Measurements from ENCODE around the gene BAHCC1. TPM values are rescaled to one million over a fixed set of nuclear protein-coding genes. Genes with fewer than 3 reads are reported as not detected.

BAHCC1 gene
- total and polyA plus RNA-seq, 2 donors (not counting 1 experiment from before 2014, with no cell fraction given) = 1.8 to 7.3 TPM

DNA sequence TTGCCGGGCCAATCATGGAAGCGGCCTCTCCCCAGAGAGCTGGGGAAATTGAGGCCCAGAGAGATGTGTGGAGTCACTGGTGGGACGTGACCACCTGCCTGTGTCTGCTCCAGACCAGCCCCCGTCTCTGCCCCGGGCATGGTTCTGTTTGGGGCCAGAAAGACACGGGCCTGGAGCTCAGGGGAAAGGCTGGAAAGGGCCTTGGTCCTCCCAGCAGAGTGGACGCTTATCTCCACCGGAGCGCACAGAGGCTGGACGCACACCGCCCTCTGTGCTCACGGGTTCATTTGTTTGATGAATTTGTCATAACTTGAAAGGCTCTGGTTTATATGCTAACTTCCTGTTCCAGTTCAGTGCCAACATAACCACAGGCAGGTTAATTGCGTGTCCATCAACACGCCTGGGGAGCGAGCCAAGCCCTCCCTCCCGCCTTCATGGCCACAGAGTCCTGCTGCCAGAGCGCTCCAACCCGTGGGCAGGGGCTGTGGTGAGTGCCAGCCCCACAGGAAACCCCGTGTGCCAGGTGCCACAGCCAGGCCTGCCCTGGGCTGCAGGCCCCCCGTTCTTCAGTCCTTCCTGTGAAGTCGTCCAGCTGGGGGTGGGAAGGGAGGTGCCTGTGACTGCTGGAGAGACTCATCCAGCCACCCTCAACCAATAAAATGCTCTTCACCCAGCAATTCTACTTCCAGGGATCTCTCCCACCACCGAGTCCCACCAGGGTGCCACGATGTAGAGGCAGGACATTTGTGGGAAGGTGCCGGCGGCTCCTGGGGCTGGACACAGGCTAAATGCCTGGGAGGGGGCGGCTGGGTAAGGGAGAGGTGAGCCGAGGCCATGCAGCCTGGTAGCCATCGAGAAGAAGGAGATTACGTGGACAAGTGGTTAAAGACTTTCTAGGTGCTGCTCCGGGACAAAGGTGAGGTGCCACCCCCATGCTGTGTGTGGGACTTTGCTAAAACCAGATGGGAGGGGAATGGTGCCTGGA lies 29.4 kb upstream of the BAHCC1 start:
- Histone ChIP-seq H3K4me2 (ENCODE audit: extremely low read depth, insufficient read depth, low read length) (peak overlapping the region; percentile 49), H3K36me3 (ENCODE audit: control insufficient read depth, insufficient read depth, low read length) (no peaks in the 10 kb centered on the region), H3K27me3 (ENCODE audit: control insufficient read depth, insufficient read depth, low read length) (peaks cover 5% of the 10 kb centered on the region), H3K79me2 (ENCODE audit: control insufficient read depth, insufficient read depth, low read length) (no peaks in the 10 kb centered on the region), H3K9me3 (ENCODE audit: control insufficient read depth, insufficient read depth, low read depth, low read length) (no peaks in the 10 kb centered on the region), H4K20me1 (ENCODE audit: control insufficient read depth, extremely low read depth, insufficient read depth, low read length) (no peaks in the 10 kb centered on the region), H3K9ac (ENCODE audit: insufficient read depth, low read length) (no peak overlapping the region), H3K4me3 (replicated peaks in 1 of 4; ENCODE audit: control extremely low read depth in 1 of 4, insufficient read depth in 1 of 4, low read depth in 3 of 4, low read length in 4 of 4) (no peak overlapping the region), H3K27ac (ENCODE audit: insufficient read depth, low read length) (no peak overlapping the region), H3K4me1 (ENCODE audit: control insufficient read depth, extremely low read depth, insufficient read depth, low read length) (peaks cover 3% of the 10 kb centered on the region), H2AFZ (ENCODE audit: low read length) (no peak overlapping the region)
- DNase-seq (ENCODE audit: low read depth in 2 of 2) = peak; percentile 73 to 94
- TF ChIP-seq, protein P1, sequence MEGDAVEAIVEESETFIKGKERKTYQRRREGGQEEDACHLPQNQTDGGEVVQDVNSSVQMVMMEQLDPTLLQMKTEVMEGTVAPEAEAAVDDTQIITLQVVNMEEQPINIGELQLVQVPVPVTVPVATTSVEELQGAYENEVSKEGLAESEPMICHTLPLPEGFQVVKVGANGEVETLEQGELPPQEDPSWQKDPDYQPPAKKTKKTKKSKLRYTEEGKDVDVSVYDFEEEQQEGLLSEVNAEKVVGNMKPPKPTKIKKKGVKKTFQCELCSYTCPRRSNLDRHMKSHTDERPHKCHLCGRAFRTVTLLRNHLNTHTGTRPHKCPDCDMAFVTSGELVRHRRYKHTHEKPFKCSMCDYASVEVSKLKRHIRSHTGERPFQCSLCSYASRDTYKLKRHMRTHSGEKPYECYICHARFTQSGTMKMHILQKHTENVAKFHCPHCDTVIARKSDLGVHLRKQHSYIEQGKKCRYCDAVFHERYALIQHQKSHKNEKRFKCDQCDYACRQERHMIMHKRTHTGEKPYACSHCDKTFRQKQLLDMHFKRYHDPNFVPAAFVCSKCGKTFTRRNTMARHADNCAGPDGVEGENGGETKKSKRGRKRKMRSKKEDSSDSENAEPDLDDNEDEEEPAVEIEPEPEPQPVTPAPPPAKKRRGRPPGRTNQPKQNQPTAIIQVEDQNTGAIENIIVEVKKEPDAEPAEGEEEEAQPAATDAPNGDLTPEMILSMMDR (conservative IDR thresholded peaks at IDR 0.05 in 1 of 2, IDR thresholded peaks at IDR 0.05 in 1 of 2; ENCODE audit: low read depth in 1 of 2, low read length in 2 of 2) = no peak
- TF ChIP-seq EZH2 (IDR thresholded peaks at IDR 0.05; ENCODE audit: low read length, missing control alignments) = no peak

GRCh38 chr17:81366648-81367047 lies 28.6 kb upstream of the BAHCC1 start:
- Histone ChIP-seq H2AFZ (ENCODE audit: low read length) (no peak overlapping the region), H3K4me3 (replicated peaks in 1 of 4; ENCODE audit: control extremely low read depth in 1 of 4, insufficient read depth in 1 of 4, low read depth in 3 of 4, low read length in 4 of 4) (no peak overlapping the region), H3K79me2 (ENCODE audit: control insufficient read depth, insufficient read depth, low read length) (no peaks in the 10 kb centered on the region), H3K4me1 (ENCODE audit: control insufficient read depth, extremely low read depth, insufficient read depth, low read length) (peaks cover 3% of the 10 kb centered on the region), H3K27ac (ENCODE audit: insufficient read depth, low read length) (no peak overlapping the region), H3K4me2 (ENCODE audit: extremely low read depth, insufficient read depth, low read length) (no peak overlapping the region), H3K27me3 (ENCODE audit: control insufficient read depth, insufficient read depth, low read length) (peaks cover 5% of the 10 kb centered on the region), H3K9ac (ENCODE audit: insufficient read depth, low read length) (no peak overlapping the region), H4K20me1 (ENCODE audit: control insufficient read depth, extremely low read depth, insufficient read depth, low read length) (no peaks in the 10 kb centered on the region), H3K36me3 (ENCODE audit: control insufficient read depth, insufficient read depth, low read length) (no peaks in the 10 kb centered on the region), H3K9me3 (ENCODE audit: control insufficient read depth, insufficient read depth, low read depth, low read length) (no peaks in the 10 kb centered on the region)
- TF ChIP-seq EZH2 (IDR thresholded peaks at IDR 0.05; ENCODE audit: low read length, missing control alignments) = no peak
- TF ChIP-seq, protein P1 (conservative IDR thresholded peaks at IDR 0.05 in 1 of 2, IDR thresholded peaks at IDR 0.05 in 1 of 2; ENCODE audit: low read depth in 1 of 2, low read length in 2 of 2) = no peak
- DNase-seq (ENCODE audit: low read depth in 2 of 2) = no peak

DNA sequence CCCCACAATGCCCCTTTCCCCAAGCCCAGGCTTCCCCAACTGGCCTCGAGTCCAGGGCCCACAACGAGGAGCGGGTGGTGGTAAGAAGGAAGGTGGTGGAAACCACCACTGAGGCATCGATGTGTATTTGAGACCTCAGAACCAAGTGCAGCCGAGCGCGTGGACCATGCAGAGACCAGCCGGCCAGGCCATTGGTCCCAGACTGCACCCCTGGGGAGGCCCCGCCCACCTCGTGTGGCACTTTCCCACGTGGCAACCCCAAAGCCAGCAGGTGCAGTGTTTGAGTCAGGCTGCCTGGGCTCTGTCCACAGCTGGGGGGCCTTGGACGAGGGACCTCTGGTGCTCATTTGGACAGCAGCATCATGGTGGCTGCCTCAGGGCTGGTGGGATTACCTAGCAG lies 28.1 kb upstream of the BAHCC1 start:
- DNase-seq (ENCODE audit: low read depth in 2 of 2) = no peak
- Histone ChIP-seq H3K79me2 (ENCODE audit: control insufficient read depth, insufficient read depth, low read length) (no peaks in the 10 kb centered on the region), H3K9me3 (ENCODE audit: control insufficient read depth, insufficient read depth, low read depth, low read length) (no peaks in the 10 kb centered on the region), H4K20me1 (ENCODE audit: control insufficient read depth, extremely low read depth, insufficient read depth, low read length) (no peaks in the 10 kb centered on the region), H3K27ac (ENCODE audit: insufficient read depth, low read length) (no peak overlapping the region), H3K9ac (ENCODE audit: insufficient read depth, low read length) (no peak overlapping the region), H3K27me3 (ENCODE audit: control insufficient read depth, insufficient read depth, low read length) (peaks cover 5% of the 10 kb centered on the region), H3K36me3 (ENCODE audit: control insufficient read depth, insufficient read depth, low read length) (no peaks in the 10 kb centered on the region), H3K4me1 (ENCODE audit: control insufficient read depth, extremely low read depth, insufficient read depth, low read length) (peaks cover 3% of the 10 kb centered on the region), H3K4me2 (ENCODE audit: extremely low read depth, insufficient read depth, low read length) (no peak overlapping the region), H2AFZ (ENCODE audit: low read length) (no peak overlapping the region), H3K4me3 (replicated peaks in 1 of 4; ENCODE audit: control extremely low read depth in 1 of 4, insufficient read depth in 1 of 4, low read depth in 3 of 4, low read length in 4 of 4) (no peak overlapping the region)
- TF ChIP-seq EZH2 (IDR thresholded peaks at IDR 0.05; ENCODE audit: low read length, missing control alignments) = no peak
- TF ChIP-seq, protein P1 (conservative IDR thresholded peaks at IDR 0.05 in 1 of 2, IDR thresholded peaks at IDR 0.05 in 1 of 2; ENCODE audit: low read depth in 1 of 2, low read length in 2 of 2) = no peak
